Globus pallidus (tissue), 1 donor: ENCODE data around the gene IRS1.

Source experiments
- DNase-seq: peaks from one replicate; pipeline ENCODE4 v3.0.0-alpha.2; 2015; ENCODE audit warnings: low spot score

The IRS1 gene

DNA sequence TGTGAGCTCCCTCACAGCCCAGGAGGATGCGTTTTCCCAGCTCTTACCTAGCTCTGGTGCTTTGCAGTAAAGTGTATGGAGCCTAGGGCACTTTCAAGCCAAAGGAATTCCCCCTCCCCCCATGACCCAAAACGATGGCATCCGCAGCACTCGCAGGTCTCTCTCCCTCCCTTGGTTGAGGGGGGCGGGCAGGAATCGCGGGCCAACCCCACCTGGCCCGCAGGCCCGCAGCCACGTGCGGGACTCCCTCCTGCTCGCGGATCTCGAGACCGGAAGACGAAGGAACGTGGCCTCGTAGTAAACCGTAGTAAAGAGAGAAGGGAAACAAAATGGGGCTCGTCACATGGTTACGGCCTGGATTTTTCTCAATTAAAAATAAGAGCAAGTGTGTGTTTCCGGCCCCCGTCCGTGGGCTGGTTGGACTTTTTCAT, 8.5 kb downstream of the IRS1 start:
- DNase-seq, result no peak

DNA sequence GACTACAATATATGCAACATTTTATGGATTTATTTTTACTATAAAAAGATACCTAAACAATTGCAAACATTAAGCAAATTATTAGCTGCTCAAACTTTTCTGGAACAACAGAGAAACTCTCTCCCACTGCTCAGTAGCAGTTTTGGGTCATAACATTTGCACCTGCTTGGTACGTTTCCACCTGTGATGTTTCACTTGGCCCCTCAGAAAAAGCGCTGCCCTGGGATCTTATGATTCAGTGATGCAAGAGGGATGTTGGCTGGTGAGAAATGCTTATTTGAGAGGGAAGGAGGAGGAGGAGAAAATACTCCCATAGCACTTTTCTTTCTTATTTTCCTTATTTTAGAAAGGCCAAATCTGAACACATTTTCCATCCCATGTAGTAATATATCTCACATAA, 9.2 kb downstream of the IRS1 start:
- DNase-seq, result no peak

- no peak for DNase-seq
Measured at GRCh38 chr2:226790011-226790410, 9.6 kb downstream of the IRS1 start.

DNA sequence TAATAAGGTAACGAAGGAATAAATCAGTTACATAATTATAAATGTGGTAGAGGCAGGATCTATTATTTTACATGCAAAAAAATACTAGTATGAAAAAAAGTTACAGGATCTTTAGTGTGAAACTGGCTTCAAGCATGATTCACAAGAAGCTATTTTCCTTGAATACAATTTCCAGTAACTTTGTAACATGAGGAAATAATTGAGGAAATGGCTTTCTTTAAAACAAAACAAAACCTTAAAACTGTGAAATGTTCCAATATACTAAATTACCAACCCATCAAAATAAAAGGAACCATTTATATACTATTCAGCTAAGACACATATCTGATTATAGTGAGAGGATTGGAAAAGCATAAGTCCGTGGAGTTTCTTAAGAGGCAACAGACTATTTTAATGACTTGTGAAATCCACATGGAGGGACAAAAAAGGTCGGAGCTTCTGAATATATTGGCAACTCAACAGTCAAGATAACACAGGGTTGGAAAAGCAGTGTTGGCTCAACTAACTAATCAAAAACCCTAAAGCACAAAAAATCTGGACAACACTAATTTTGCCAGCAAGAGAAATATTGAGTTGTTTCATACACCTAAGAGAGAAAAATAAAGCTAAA, 10.6 kb downstream of the IRS1 start:
- no peak for DNase-seq

DNA sequence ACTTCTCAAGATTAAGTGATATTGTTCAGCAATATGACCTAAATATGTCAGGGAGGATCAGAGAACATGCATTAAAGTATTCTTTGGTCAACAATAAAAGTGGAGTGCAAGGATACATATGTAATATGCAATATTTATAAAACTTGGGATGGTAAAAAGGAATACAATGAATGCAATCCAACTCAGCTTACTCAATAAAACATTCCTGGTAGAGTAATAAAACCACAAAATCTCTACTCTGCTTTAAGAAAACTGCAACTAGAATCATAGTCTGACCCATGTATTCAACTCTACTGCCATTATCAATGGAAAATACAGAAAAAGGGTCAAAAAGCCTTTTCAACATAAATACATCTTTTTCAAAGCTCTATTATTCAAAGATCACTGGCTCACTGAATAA, 11.6 kb downstream of the IRS1 start:
- no peak for DNase-seq

DNA sequence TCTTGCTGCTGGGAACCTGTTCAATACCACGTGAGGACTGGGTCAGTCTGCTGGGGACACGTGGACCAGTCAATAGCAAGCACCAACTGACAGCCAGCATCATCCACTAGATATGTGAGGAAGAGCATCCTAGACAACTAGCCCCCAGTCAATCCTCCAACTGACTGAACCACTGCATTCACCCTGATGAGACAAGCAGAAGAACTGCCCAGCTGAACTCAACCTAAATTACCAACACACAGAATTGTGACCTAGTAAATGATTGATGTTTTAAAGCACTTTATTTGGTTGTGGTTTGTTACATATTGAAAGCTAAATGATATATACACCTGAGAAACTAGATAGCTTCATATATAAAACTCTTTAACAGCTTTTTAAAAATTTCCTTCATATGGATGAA, 15.7 kb downstream of the IRS1 start:
- DNase-seq, result no peak

- no peak for DNase-seq
Measured at GRCh38 chr2:226782092-226782713, 17.4 kb downstream of the IRS1 start.

- no peak for DNase-seq
Measured at GRCh38 chr2:226780431-226780830, 19.2 kb downstream of the IRS1 start.

GRCh38 chr2:226777611-226778010, 22.0 kb downstream of the IRS1 start:
- no peak for DNase-seq

GRCh38 chr2:226776104-226776503, 23.5 kb downstream of the IRS1 start:
- DNase-seq, result no peak

GRCh38 chr2:226775032-226775509, 24.5 kb downstream of the IRS1 start:
- DNase-seq, result no peak

GRCh38 chr2:226773291-226773690, 26.3 kb downstream of the IRS1 start:
- DNase-seq, result no peak

- DNase-seq, result no peak
Measured at GRCh38 chr2:226772389-226773179, 27.0 kb downstream of the IRS1 start.

GRCh38 chr2:226771067-226771466, 28.6 kb downstream of the IRS1 start:
- no peak for DNase-seq

GRCh38 chr2:226767056-226767813, 32.4 kb downstream of the IRS1 start:
- DNase-seq, result no peak

DNA sequence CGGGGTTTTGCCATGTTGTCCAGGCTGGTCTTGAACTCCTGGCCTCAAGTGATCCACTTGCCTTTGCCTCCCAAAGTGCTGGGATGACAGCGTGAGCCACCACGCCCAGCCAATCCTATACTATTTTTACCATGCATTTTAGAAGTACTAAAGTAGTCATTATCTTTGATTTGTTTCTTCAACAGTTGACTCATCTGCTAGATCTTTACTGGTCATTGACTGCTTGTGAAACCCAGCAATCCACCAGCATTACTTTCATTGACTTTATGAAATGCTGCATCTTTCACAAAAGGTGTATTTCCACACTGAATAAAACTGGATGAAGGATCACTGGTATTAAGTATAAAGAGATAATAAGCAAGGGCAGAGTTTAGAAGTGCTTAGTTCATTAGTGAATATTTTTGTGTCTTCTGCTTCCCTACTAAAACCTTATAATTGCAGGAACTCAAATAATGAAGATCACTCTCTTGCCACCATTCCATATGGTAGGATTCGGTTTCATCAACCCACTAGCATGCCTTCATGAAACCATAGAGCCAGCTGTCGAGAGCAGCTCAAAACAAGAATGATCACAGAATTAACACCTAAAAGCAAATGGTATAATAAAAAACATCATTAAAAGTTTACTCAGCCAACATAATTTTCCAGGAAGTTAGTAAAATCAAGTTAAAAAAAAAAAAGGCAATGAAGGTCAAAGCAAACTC, 33.1 kb downstream of the IRS1 start:
- no peak for DNase-seq

GRCh38 chr2:226763320-226763719, 36.3 kb downstream of the IRS1 start:
- no peak for DNase-seq

GRCh38 chr2:226761195-226761583, 38.4 kb downstream of the IRS1 start:
- no peak for DNase-seq

DNA sequence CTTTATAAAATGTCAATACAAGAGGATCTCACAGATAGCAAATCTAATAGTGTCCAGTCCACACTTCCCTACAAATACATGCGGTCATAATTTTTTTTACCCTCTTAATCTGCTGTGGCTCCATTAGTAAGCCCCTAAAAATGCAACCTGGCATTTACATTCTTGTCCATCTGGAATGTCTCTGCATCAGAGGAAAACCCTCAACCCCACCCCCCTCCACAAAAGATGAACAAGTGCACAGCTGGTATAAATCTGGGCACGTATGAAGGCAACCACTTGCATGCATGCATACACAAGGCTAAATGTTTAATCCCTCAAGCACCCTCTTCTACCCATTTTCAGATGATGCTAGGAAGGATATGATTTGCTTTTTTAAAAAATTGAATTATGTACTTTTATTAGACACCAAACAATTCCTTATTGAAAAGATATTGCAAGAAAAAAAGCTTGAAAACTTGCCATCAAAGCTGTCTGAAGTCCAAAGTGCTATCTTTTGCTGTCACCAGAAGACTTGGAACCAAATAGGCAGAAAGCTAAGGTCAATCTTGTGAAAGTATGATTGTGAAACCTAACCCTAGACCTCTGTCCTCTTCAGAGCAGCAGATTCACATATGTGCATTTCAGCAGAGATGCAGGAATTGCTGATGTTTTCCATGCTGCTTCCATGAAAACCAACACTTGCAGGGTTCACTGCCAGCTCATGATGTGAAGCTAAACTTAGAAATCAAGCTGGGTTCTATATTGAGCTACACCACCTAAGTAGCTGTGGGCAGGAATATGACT, 39.0 kb downstream of the IRS1 start:
- DNase-seq, result no peak

DNA sequence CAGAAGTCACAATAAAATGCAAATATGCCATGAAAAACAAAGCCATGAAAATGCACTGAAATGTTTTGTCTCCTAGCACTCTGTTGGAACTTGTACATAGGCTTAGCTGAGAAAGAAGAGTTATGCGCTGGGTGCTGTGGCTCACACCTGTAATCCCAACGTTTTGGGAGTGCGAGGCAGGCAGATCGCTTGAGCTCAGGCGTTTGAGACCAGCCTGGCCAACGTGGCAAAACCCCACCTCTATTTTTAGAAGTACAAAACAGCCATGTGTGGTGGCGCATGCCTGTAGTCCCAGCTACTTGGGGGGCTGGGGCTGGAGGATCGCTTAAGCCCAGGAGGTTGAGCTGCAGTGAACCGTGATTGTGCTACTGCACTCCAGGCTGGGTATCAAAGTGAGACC, 39.9 kb downstream of the IRS1 start:
- no peak for DNase-seq
